Astrocyte (in vitro differentiated cells and primary cell): ENCODE measurements around the gene UCK1.

Experiments
- CTCF ChIP-seq: IDR thresholded peaks from 2 replicates; pipeline ENCODE4 v1.5.1; 2011; ENCODE audit warnings: low read depth, mild to moderate bottlenecking, inconsistent platforms, low read length, moderate library complexity; ENCODE audit not compliant: insufficient read depth
- EZH2 ChIP-seq: IDR thresholded peaks from 2 replicates; pipeline ENCODE4 v1.6.1; 2012; ENCODE audit warnings: mild to moderate bottlenecking, low read length, inconsistent platforms; ENCODE audit not compliant: insufficient read depth

DNA sequence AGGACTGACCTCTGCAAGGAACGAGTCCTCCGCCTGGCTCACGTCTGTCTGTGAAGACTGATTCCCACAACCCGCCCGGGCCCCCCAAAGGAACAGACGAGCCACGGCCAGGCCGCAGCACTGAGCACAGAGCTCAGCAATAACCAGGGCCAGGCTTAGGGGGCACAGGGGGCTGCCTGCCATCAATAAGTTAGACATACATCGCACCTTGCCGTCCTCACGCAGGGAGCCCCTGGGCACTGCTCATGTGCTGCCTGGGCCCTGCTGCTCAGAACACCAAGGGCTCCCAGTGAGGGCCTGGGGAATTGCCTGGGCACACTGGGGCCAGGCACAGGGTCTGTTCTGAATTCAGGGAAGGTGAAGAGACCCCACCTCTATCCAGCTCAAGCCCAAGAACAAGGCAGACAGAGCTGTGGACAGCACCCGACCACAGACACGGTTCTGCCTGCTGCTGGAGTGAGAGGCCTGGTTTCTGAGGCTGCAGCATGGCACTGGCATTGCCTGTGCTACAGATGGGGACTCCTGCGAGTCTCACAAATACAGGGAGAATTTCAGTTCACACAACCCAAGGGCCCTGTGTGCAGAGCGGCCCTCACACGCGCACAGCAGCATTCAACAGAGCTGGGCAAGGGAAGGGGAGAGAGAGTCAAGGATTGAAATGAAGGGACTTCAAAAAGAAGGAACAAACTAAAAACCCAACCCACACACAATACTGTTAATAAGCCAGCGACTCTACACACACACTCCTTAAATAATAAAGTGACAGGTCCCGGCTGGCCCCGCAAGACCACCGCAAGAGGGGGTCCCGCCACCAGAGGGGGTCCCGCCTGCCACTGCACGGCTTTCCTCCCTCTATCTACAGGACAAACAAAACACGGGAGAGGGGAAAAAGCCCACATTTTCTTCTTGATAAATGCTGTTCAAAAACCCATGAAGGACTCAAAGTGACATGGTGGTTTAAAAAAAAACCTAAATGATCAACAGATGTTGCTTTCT, 46.2 kb upstream of the UCK1 start:
- TF ChIP-seq CTCF: no peak
- TF ChIP-seq EZH2: no peak
